HEK293T (cell line): ENCODE data around the gene RHBDD1.
"Not testable (repeated sequence)": the region's sequence is repeated elsewhere in the genome, so short reads cannot be mapped to it uniquely, and the experiment has no call there.

Experiments used
- BHLHE40 ChIP-seq: fragments of 450-650 bp; IDR thresholded peaks from 2 replicates; pipeline ENCODE4 v1.6.1; 2016; ENCODE audit warnings: mild to moderate bottlenecking, moderate library complexity, borderline replicate concordance
- CTBP1 ChIP-seq: fragments of 450-650 bp; IDR thresholded peaks from 2 replicates; pipeline ENCODE4 v1.6.1; 2016; ENCODE audit warnings: borderline replicate concordance
- FOXA1 ChIP-seq: fragments of 450-650 bp; IDR thresholded peaks from 2 replicates; pipeline ENCODE4 v1.6.1; 2016; ENCODE audit warnings: mild to moderate bottlenecking
- FOXK2 ChIP-seq: fragments of 450-650 bp; IDR thresholded peaks from 2 replicates; pipeline ENCODE4 v1.6.1; 2016; ENCODE audit warnings: mild to moderate bottlenecking
- HDGF ChIP-seq: fragments of 450-650 bp; IDR thresholded peaks from 2 replicates; pipeline ENCODE4 v1.6.1; 2017; ENCODE audit warnings: antibody characterized with exemption, borderline replicate concordance
- LEF1 ChIP-seq: fragments of 450-650 bp; IDR thresholded peaks from 2 replicates; pipeline ENCODE4 v1.6.1; 2017; ENCODE audit warnings: mild to moderate bottlenecking, borderline replicate concordance
- NFRKB ChIP-seq: fragments of 450-650 bp; IDR thresholded peaks from 2 replicates; pipeline ENCODE4 v1.6.1; 2016; ENCODE audit warnings: mild to moderate bottlenecking, moderate library complexity
- SUZ12 ChIP-seq: fragments of 450-650 bp; IDR thresholded peaks from 2 replicates; pipeline ENCODE4 v1.6.1; 2016; ENCODE audit warnings: mild to moderate bottlenecking
- TARDBP ChIP-seq: fragments of 450-650 bp; IDR thresholded peaks from 2 replicates; pipeline ENCODE4 v1.6.1; 2016

- not testable (repeated sequence) for TF ChIP-seq NFRKB, CTBP1, FOXA1, HDGF, SUZ12, BHLHE40, TARDBP, FOXK2, LEF1
These were observed 974 bp upstream of the RHBDD1 start for GRCh38 chr2:226834880-226835279.
